Measurements from ENCODE around the gene SLC25A13. TPM values are rescaled to one million over a fixed set of nuclear protein-coding genes. Genes with fewer than 3 reads are reported as not detected.
A peak's percentile ranks its signal among the peaks of the same experiment; 100 is the strongest.

Gene SLC25A13
- total RNA-seq, 1 donor from 2014 or later: 96.4 TPM

DNA sequence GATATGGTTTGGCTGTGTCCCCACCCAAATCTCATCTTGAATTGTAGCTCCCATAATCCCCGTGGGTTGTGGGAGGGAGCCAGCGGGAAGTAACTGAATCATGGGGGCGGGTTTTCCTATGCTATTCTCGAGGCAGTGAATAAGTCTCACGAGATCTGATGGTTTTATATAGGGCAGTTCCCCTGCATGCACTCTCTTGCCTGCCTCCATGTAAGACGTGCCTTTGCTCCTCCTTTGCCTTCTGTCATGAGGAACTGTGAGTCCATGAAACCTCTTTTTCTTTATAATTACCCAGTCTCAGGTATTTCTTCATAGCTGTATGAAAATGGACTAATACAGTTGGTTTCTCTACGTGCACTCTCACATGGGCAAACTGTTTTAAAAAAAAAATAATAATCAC is 207.7 kb downstream of the SLC25A13 start:
- no peak for DNase-seq (ENCODE audit: low spot score)
- no peak for ATAC-seq

DNA sequence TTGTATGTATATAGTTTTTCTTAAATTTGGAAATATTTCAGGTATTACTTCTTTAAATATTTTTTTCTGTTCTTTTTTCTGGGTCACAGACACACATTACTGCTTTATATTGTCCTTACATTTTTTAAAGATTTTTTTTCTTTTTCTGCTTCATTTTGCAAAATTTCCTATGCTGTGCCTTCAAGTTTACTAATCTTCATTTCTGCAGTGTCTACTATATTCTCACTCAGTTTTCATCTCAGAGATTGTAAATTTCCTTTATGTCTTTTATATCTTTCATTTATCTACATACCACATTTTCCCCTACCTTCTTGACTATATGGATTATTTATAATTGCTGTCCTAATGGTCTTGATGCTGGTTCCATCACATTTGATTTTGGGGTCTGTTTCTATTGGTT is 210.5 kb downstream of the SLC25A13 start:
- ATAC-seq (no peak), DNase-seq (ENCODE audit: low spot score) (no peak)

- DNase-seq (ENCODE audit: low spot score) (no peak), ATAC-seq (no peak)
These were observed 216.9 kb downstream of the SLC25A13 start for GRCh38 chr7:96104984-96105383.

DNA sequence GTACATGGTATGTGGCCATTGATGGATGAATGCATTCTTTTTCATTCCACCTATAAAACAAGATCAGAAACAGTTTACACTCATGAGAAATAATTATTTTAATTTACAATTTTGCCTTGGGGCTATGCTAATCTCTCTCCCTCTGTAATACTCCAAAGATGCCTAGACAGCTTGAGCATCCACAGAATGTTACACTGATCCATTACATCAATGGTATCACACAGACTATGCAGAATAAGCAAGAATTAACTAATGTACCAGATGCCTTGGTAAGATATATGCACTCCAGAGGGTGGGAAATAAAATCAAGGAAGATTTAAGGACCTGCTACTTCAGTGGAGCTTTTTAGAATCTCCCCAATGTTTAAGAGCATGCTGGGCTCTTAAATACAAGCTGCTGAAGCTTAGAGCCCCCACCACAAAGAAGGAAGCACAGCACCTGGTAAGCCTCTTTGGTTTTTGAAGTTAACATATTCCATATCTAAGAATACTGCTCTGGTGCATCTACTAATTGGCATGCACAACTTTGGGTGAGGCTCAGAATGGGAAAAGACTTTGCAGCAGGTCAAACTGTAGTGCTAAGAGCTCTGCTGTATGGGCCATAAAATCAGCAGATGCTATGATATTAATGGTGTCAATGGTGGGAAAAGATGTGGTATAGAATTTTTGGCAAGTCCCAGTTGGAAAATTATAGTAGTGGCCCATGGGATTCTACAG is 219.6 kb downstream of the SLC25A13 start:
- ATAC-seq: no peak

GRCh38 chr7:96100737-96101136 is 221.2 kb downstream of the SLC25A13 start:
- no peak for DNase-seq (ENCODE audit: low spot score)
- no peak for ATAC-seq

More for the DNA sequence above, 219.6 kb downstream of the SLC25A13 start:
- no peak for DNase-seq (ENCODE audit: low spot score)

- ATAC-seq: no peak
These were observed 224.1 kb downstream of the SLC25A13 start for GRCh38 chr7:96097835-96098234.

GRCh38 chr7:96093435-96093834 is 228.5 kb downstream of the SLC25A13 start:
- ATAC-seq (no peak), DNase-seq (ENCODE audit: low spot score) (no peak)

More at GRCh38 chr7:96097835-96098234, 224.1 kb downstream of the SLC25A13 start:
- DNase-seq (ENCODE audit: low spot score): no peak

DNA sequence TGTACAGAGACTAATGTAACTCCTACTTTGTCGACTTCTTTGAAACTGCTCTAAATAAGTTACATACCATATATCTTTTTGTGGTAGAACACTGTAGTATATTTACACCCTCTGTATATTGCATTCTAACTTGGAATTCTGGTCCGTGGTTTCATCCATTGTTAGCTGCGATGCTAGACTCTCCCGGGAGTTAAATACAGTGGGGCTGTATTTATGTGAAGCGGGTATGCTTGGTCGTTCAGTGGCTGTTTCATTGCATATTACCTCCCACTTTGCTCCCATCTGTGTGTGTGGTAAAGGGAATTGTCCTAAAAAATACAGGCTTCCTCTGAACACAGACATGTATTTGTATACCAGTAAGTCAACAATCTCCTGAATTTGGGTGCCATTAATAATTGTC is 231.1 kb downstream of the SLC25A13 start:
- ATAC-seq: no peak
- no peak for DNase-seq (ENCODE audit: low spot score)

DNA sequence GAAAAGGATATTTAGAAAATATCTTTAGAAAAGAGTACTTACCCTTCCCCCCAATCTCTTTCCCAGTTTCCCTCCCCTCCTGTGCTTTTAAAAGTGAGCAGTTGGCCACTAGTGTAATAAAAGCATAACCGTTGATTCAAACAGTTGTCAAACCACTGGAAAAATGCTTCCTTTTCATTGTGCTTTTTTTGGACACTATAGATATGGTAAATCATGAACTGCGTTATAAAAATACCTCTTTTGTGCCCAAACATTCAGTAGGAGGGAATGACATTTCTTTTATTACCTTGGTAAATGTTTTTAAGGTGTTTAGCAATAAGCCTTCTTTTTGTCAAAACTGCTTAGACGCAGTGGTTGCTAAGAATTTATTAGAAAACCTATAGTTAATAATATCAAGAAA is 232.4 kb downstream of the SLC25A13 start:
- no peak for DNase-seq (ENCODE audit: low spot score)
- no peak for ATAC-seq

GRCh38 chr7:96088579-96088978 is 233.3 kb downstream of the SLC25A13 start:
- DNase-seq (ENCODE audit: low spot score): no peak
- ATAC-seq: no peak

- ATAC-seq (no peak), DNase-seq (ENCODE audit: low spot score) (no peak)
These were observed 235.9 kb downstream of the SLC25A13 start for GRCh38 chr7:96085953-96086352.

GRCh38 chr7:96084881-96085553 is 236.9 kb downstream of the SLC25A13 start:
- ATAC-seq: no peak

GRCh38 chr7:96080027-96080426 is 241.9 kb downstream of the SLC25A13 start:
- DNase-seq (ENCODE audit: low spot score) (no peak), ATAC-seq (no peak)

More at GRCh38 chr7:96084881-96085553, 236.9 kb downstream of the SLC25A13 start:
- DNase-seq (ENCODE audit: low spot score): no peak

DNA sequence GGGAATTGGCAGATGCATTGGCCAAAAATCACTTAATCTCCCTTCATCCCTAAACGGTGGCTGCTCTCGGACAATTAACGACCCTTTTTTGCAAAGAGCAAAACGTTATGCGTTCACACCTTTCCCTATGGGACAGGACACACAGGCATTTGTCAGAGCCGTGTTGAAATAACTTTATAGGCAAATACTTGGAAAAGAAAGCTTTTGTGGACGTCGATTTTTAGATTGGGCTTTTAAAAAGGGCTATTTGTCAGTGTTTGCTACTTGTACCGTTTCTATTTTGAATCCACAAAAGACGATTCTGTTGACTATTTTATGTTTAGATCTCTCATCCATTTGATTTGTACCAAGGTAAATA is 245.6 kb downstream of the SLC25A13 start:
- ATAC-seq: peak; percentile 38
- no peak for DNase-seq (ENCODE audit: low spot score)

DNA sequence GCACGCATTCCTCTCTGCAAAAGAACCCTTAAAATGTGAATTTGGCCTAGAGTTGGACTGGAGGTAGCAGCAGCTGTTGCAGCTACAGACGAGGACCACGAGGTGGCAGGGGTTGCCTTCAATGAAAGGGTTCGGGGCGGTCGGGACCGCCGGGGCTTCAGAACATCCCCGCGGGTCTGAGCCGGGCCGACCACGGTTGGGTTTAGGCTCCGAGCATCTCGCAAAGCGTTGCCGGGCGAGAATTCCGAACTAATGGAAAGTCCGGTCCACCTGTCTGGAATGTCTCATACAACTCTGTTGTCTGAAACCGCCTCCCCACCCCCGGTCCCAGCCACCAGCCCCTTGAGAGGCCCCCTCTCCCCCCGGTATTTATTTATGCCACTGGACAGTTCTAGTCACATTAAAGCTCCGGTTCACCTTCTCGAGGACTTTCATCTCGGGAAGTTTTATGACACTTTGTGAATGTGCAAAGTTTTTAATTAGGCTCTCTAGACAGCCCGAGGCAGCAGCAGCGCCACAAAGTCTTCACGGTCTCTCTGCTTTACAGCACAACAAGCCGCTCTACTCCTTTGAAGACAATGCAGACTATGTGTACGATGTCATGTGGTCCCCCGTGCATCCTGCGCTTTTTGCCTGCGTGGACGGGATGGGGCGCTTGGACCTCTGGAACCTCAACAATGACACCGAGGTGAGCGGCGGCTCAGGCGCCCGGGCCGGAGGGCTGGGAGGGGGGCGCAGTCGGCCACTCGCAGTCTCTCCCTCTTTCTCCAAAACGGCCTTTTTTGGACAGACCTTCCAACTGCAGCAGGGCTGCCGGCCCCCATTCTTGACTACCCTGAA is 246.2 kb downstream of the SLC25A13 start:
- ATAC-seq: peak; percentile 98
- DNase-seq (ENCODE audit: low spot score): peak; percentile 64

GRCh38 chr7:96074871-96075270 is 247.0 kb downstream of the SLC25A13 start:
- ATAC-seq: no peak

More at GRCh38 chr7:96074871-96075270, 247.0 kb downstream of the SLC25A13 start:
- no peak for DNase-seq (ENCODE audit: low spot score)
